Body of pancreas (tissue), 4 donors: ENCODE results near the gene FYB1. TPM values are rescaled to one million over a fixed set of nuclear protein-coding genes. Genes with fewer than 3 reads are reported as not detected.

Experiments used
- ATAC-seq: fragments of 150-250 bp; one replicate; pipeline ENCODE4 v1.9.1; 2016
- DNase-seq, 4 donors: peaks; one replicate each; pipeline ENCODE4 v3.0.0-alpha.2; 2019
- H3K27ac ChIP-seq, 4 donors: fragments of 200-600 bp; sonication (generic); 1 replicate in 3 of 4; 2 replicates in 1 of 4; pipeline versions ENCODE4 v1.5.1 to v1.6.1; 2016 to 2019; ENCODE audit warnings: mild to moderate bottlenecking in 1 of 4, mixed read lengths in 1 of 4, moderate library complexity in 1 of 4
- H3K27me3 ChIP-seq, 2 donors: fragments of 200-600 bp; sonication (generic); one replicate each; pipeline ENCODE4 v1.6.0; 2016; ENCODE audit warnings: mild to moderate bottlenecking in 1 of 2
- H3K36me3 ChIP-seq, 2 donors: fragments of 200-600 bp; sonication (generic); replicated peaks in 1 of 2; 2 replicates each; pipeline ENCODE4 v1.5.1; 2016; ENCODE audit warnings: low read depth in 2 of 2; ENCODE audit not compliant: insufficient read depth in 1 of 2
- H3K4me1 ChIP-seq: fragments of 200-600 bp; sonication (generic); one replicate; pipeline ENCODE4 v1.6.0; 2016
- H3K4me3 ChIP-seq, 2 donors: fragments of 200-600 bp; sonication (generic); 1 replicate in 1 of 2; 2 replicates in 1 of 2; pipeline ENCODE4 v1.5.1; 2016 to 2019
- H3K9me3 ChIP-seq, 3 donors: fragments of 200-600 bp; sonication (generic); 1 replicate in 2 of 3; 2 replicates in 1 of 3; pipeline ENCODE4 v1.5.1; 2016
- POLR2A ChIP-seq, 3 donors: fragments of 450-650 bp; IDR thresholded peaks; one replicate each; pipeline ENCODE4 v1.6.1; 2016; ENCODE audit warnings: antibody characterized with exemption in 3 of 3, mild to moderate bottlenecking in 2 of 3
- WGBS, 2 donors: methylation state at CpG; one replicate each; pipeline ENCODE4 v1.1.5; 2017; 5-methylcytosine and 5-hydroxymethylcytosine counted together
- intact Hi-C: fragments of 100-400 bp; cut with DNase I; formaldehyde crosslinking; loops from one replicate; pipeline ENCODE4 v1.15.1; 2023
- total RNA-seq, 2 donors: library from RNA; depleted of rRNA; stranded (reverse); fragments of >200 nt; gene quantifications; one replicate each; pipeline ENCODE4 v1.1.0, GENCODE V29; 2016
- TF ChIP-seq, protein P1 (sequence below), 7 experiments: fragments of 450-650 bp in 4 of 7; fragments of 200-600 bp in 3 of 7; sonication (generic) in 3 of 7; IDR thresholded peaks; one replicate each; pipeline ENCODE4 v1.5.1; 2016 to 2019; ENCODE audit warnings: antibody characterized with exemption in 7 of 7

Gene FYB1
- total RNA-seq, 2 donors from 2014 or later: 2.9 to 3.0 TPM

DNA sequence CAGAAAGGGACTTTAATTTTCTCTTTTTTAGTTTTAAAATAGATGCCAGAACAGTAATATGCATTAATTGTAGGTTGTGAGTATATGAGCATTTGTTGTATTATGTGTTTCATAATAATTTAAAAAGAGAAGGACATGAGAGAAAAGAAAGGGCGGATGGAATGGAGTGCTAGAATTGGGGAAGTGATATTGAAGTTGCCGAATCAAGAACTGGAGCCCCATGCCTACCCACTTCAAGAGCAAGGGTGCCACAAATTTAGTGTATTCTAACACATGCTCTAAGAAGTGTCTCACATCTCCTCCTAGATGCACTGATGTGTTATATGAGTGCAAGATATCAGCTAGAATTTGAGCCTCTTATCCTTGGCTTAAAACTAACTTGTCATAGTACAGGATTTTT is 43.6 kb upstream of the FYB1 start:
- 47 to 61% methylated on average over 2 of the region's 2 CpGs for WGBS, 2 donors
- H3K36me3 ChIP-seq: no peaks in the 10 kb centered on the region
- no peak for TF ChIP-seq POLR2A (IDR thresholded peaks at IDR 0.05)
- TF ChIP-seq, protein P1, sequence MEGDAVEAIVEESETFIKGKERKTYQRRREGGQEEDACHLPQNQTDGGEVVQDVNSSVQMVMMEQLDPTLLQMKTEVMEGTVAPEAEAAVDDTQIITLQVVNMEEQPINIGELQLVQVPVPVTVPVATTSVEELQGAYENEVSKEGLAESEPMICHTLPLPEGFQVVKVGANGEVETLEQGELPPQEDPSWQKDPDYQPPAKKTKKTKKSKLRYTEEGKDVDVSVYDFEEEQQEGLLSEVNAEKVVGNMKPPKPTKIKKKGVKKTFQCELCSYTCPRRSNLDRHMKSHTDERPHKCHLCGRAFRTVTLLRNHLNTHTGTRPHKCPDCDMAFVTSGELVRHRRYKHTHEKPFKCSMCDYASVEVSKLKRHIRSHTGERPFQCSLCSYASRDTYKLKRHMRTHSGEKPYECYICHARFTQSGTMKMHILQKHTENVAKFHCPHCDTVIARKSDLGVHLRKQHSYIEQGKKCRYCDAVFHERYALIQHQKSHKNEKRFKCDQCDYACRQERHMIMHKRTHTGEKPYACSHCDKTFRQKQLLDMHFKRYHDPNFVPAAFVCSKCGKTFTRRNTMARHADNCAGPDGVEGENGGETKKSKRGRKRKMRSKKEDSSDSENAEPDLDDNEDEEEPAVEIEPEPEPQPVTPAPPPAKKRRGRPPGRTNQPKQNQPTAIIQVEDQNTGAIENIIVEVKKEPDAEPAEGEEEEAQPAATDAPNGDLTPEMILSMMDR (IDR thresholded peaks at IDR 0.05): no peak
- intact Hi-C loops: no loop called here
- no peaks in the 10 kb centered on the region for H3K9me3 ChIP-seq
- no peaks in the 10 kb centered on the region for H3K27me3 ChIP-seq
- ATAC-seq: no peak
- no peaks in the 10 kb centered on the region for H3K4me1 ChIP-seq
- no peak for DNase-seq
- no peak overlapping the region for H3K4me3 ChIP-seq
- H3K27ac ChIP-seq: no peak overlapping the region

DNA sequence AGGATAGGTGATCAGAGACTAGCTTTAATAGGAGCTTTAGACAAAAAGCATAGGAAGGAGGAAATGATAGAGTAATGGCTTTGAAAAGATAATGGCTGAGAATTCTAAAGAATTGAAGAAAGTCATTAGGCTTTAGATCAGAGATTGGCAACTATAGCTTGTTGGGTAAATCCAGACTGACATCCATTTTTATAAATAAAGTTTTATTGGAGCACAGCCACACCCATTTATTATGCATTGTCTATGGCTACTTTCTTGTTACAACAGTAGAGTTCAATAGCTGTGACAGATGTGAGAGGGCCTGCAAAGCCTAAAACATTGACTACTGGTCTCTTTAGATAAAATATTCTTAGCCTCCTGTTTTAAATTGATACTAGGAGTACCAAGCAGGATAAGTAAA is 40.7 kb upstream of the FYB1 start:
- no peaks in the 10 kb centered on the region for H3K27me3 ChIP-seq
- H3K9me3 ChIP-seq: no peaks in the 10 kb centered on the region
- no peaks in the 10 kb centered on the region for H3K36me3 ChIP-seq
- TF ChIP-seq, protein P1 (IDR thresholded peaks at IDR 0.05): no peak
- TF ChIP-seq POLR2A (IDR thresholded peaks at IDR 0.05): no peak
- ATAC-seq (no peak), DNase-seq (no peak)
- no peak overlapping the region for H3K27ac ChIP-seq
- intact Hi-C loops: no loop called here
- H3K4me1 ChIP-seq: no peaks in the 10 kb centered on the region
- no peak overlapping the region for H3K4me3 ChIP-seq

DNA sequence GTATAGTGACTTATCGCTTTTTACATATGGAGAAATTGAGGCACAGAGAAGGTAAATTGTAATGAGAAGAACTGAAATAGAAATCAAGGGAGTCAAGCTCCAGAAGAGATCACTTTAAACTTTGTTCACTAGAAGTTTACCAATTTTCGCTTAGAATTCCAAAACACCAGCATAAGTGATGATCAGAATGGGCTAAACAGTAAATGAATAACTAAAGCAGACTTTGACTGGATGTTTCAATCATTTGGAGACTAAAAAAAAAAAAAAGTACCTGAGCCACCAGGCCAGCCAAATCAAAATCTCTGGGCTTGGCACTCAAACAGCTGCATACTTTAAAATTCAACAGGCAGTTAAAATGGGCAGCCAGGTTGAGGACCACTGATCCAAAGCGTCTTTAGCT is 38.2 kb upstream of the FYB1 start:
- TF ChIP-seq, protein P1 (IDR thresholded peaks at IDR 0.05): no peak
- no peak for TF ChIP-seq POLR2A (IDR thresholded peaks at IDR 0.05)
- Histone ChIP-seq H3K27ac (no peak overlapping the region), H3K36me3 (no peaks in the 10 kb centered on the region), H3K27me3 (no peaks in the 10 kb centered on the region), H3K4me3 (no peak overlapping the region), H3K9me3 (no peaks in the 10 kb centered on the region), H3K4me1 (no peaks in the 10 kb centered on the region)
- intact Hi-C loops: no loop called here
- DNase-seq (no peak), ATAC-seq (no peak)
- WGBS, 2 donors: 57 to 72% methylated on average over 3 of the region's 3 CpGs

DNA sequence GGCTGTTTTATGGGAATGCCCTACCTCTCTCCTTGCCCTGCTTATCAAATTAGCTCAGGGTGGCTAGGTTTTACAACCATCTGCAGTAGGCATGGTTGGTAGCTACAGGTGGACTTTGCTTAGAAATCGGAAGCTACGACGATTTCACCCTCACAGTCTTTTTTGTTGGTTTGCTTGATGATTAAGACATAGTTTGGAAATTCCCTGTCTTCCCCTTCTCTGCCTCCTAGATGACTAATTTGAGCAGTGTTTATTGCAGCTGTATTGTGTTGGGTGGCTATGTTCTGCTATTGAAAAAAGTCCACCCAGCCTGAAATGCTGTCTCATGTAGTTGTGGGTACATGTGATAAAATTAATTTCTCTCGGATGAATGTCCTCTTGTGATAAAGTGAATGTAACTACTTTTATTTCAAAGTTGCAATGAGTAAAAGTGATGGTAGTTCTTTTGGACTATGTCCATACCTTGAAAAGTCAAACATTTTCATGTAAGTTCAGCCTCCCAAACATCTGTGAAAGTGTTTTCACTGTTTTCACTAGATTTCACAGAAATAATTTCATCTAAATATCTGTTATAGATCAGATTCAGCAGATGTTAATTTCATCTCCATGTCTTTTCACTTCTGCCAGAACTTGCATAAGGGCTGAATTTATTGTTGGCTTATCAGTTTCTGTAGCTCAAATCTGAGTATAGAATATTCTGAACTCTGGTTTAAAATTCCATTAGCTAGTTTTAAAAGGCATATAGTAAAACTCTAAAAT is 37.3 kb upstream of the FYB1 start:
- TF ChIP-seq POLR2A (IDR thresholded peaks at IDR 0.05): no peak
- TF ChIP-seq, protein P1 (IDR thresholded peaks at IDR 0.05): no peak
- Histone ChIP-seq H3K27me3 (no peaks in the 10 kb centered on the region), H3K4me1 (no peaks in the 10 kb centered on the region), H3K36me3 (no peaks in the 10 kb centered on the region), H3K4me3 (no peak overlapping the region), H3K27ac (peak overlapping the region in 1 of 4 donors; percentile 35), H3K9me3 (no peaks in the 10 kb centered on the region)
- 32 to 39% methylated on average over 4 of the region's 4 CpGs for WGBS, 2 donors
- ATAC-seq (no peak), DNase-seq (no peak)
- intact Hi-C loops: no loop called here

DNA sequence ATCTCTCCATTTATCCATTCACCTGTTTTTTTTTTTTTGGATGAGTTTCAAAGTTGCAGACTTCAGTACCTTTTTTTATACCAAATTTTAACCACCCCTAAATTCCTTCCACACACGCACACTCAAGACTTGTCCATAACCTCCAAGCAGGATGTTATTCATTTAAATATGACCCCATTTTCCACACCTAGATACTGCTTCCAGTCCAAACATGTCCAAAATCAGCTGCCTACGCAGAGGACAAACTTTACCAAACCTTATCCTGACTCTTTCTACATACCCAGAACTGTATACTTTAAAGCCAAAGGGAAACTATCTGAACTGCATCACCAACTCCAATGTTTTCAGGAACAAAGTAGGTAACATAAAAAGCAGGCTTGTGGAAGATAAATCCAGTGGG is 36.0 kb upstream of the FYB1 start:
- intact Hi-C loops: no loop called here
- Histone ChIP-seq H3K4me1 (no peaks in the 10 kb centered on the region), H3K9me3 (no peaks in the 10 kb centered on the region), H3K27ac (no peak overlapping the region), H3K4me3 (no peak overlapping the region), H3K36me3 (no peaks in the 10 kb centered on the region), H3K27me3 (no peaks in the 10 kb centered on the region)
- ATAC-seq (no peak), DNase-seq (no peak)
- TF ChIP-seq, protein P1 (IDR thresholded peaks at IDR 0.05): no peak
- TF ChIP-seq POLR2A (IDR thresholded peaks at IDR 0.05): no peak
- 53 to 67% methylated on average over 2 of the region's 2 CpGs for WGBS, 2 donors
